ENCODE measurements around the gene ANKMY1. TPM values are rescaled to one million over a fixed set of nuclear protein-coding genes. Genes with fewer than 3 reads are reported as not detected.

Gene ANKMY1
- total RNA-seq, 1 experiment from 2014 or later: 19.5 TPM

- no peaks in the 10 kb centered on the region for H3K9me3 ChIP-seq (ENCODE audit: low read length)
- no peaks in the 10 kb centered on the region for H4K20me1 ChIP-seq (ENCODE audit: low read length)
- no peaks in the 10 kb centered on the region for H3K9me2 ChIP-seq (replicated peaks; ENCODE audit: low read length)
- CTCF ChIA-PET: no interaction called here
- no peak for ATAC-seq
- intact Hi-C loops (cut with micrococcal nuclease): no loop called here
- H3K27me3 ChIP-seq (ENCODE audit: low read length): no peaks in the 10 kb centered on the region
- no peak overlapping the region for H2AFZ ChIP-seq (ENCODE audit: low read length)
- BruUV-seq (replicated peaks): no TSS peak
- H3K27ac ChIP-seq (ENCODE audit: low read length): no peak overlapping the region
- no peak overlapping the region for H3K4me2 ChIP-seq (ENCODE audit: low read length)
- no peak for TF ChIP-seq EZH2 (IDR thresholded peaks at IDR 0.05; ENCODE audit: low read length, unreplicated experiment)
- no peak for TF ChIP-seq CTCF (conservative IDR thresholded peaks at IDR 0.05; ENCODE audit: low read depth, low read length)
- TF ChIP-seq EZH2phosphoT487 (IDR thresholded peaks at IDR 0.05; ENCODE audit: borderline replicate concordance, low read length): no peak
- H3K4me1 ChIP-seq (ENCODE audit: insufficient read depth, low read length): no peaks in the 10 kb centered on the region
- no peaks in the 10 kb centered on the region for H3K36me3 ChIP-seq (ENCODE audit: low read depth, low read length)
- H3F3A ChIP-seq (ENCODE audit: low read length, unreplicated experiment): no peaks in the 10 kb centered on the region
- no peak overlapping the region for H3K4me3 ChIP-seq (ENCODE audit: low read length)
- no peak for DNase-seq
- no peaks in the 10 kb centered on the region for H3K79me2 ChIP-seq (ENCODE audit: low read length)
- POLR2A ChIA-PET (ENCODE audit: unreplicated experiment): no interaction called here
- no peak overlapping the region for H3K9ac ChIP-seq (ENCODE audit: low read length)
These were observed 58.9 kb downstream of the ANKMY1 start for GRCh38 chr2:240498958-240499260.

GRCh38 chr2:240498171-240498957 is 59.4 kb downstream of the ANKMY1 start:
- intact Hi-C loops (cut with micrococcal nuclease): no loop called here

More at GRCh38 chr2:240498171-240498957, 59.4 kb downstream of the ANKMY1 start:
- Histone ChIP-seq H3K27me3 (ENCODE audit: low read length) (no peaks in the 10 kb centered on the region), H3F3A (ENCODE audit: low read length, unreplicated experiment) (no peaks in the 10 kb centered on the region), H3K9me2 (replicated peaks; ENCODE audit: low read length) (no peaks in the 10 kb centered on the region), H4K20me1 (ENCODE audit: low read length) (no peaks in the 10 kb centered on the region), H3K36me3 (ENCODE audit: low read depth, low read length) (no peaks in the 10 kb centered on the region), H2AFZ (ENCODE audit: low read length) (no peak overlapping the region), H3K9me3 (ENCODE audit: low read length) (no peaks in the 10 kb centered on the region), H3K9ac (ENCODE audit: low read length) (no peak overlapping the region), H3K4me2 (ENCODE audit: low read length) (no peak overlapping the region), H3K4me3 (ENCODE audit: low read length) (no peak overlapping the region), H3K27ac (ENCODE audit: low read length) (no peak overlapping the region), H3K4me1 (ENCODE audit: insufficient read depth, low read length) (no peaks in the 10 kb centered on the region), H3K79me2 (ENCODE audit: low read length) (no peaks in the 10 kb centered on the region)
- no TSS peak for BruUV-seq (replicated peaks)
- POLR2A ChIA-PET (ENCODE audit: unreplicated experiment): no interaction called here
- ATAC-seq (no peak), DNase-seq (no peak)
- CTCF ChIA-PET: no interaction called here
- TF ChIP-seq CTCF (conservative IDR thresholded peaks at IDR 0.05; ENCODE audit: low read depth, low read length): no peak
- no peak for TF ChIP-seq EZH2 (IDR thresholded peaks at IDR 0.05; ENCODE audit: low read length, unreplicated experiment)
- TF ChIP-seq EZH2phosphoT487 (IDR thresholded peaks at IDR 0.05; ENCODE audit: borderline replicate concordance, low read length): no peak

Data from PC-3 (cell line).